ENCODE data around the gene RARA.
A peak's percentile ranks its signal among the peaks of the same experiment; 100 is the strongest.

RARA gene

GRCh38 chr17:40355123-40355803 is 46.3 kb downstream of the RARA start:
- DNase-seq (ENCODE audit: low read depth): peak; percentile 70
- TF ChIP-seq, protein P1, sequence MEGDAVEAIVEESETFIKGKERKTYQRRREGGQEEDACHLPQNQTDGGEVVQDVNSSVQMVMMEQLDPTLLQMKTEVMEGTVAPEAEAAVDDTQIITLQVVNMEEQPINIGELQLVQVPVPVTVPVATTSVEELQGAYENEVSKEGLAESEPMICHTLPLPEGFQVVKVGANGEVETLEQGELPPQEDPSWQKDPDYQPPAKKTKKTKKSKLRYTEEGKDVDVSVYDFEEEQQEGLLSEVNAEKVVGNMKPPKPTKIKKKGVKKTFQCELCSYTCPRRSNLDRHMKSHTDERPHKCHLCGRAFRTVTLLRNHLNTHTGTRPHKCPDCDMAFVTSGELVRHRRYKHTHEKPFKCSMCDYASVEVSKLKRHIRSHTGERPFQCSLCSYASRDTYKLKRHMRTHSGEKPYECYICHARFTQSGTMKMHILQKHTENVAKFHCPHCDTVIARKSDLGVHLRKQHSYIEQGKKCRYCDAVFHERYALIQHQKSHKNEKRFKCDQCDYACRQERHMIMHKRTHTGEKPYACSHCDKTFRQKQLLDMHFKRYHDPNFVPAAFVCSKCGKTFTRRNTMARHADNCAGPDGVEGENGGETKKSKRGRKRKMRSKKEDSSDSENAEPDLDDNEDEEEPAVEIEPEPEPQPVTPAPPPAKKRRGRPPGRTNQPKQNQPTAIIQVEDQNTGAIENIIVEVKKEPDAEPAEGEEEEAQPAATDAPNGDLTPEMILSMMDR (IDR thresholded peaks at IDR 0.05; ENCODE audit: insufficient read depth, low read depth, low read length, missing control alignments): peak; percentile 96
- no peak overlapping the region for H3K4me3 ChIP-seq (ENCODE audit: low read depth, low read length)

GRCh38 chr17:40355804-40356758 is 47.1 kb downstream of the RARA start:
- TF ChIP-seq, protein P1 (IDR thresholded peaks at IDR 0.05; ENCODE audit: insufficient read depth, low read depth, low read length, missing control alignments): no peak
- no peak for DNase-seq (ENCODE audit: low read depth)
- H3K4me3 ChIP-seq (ENCODE audit: low read depth, low read length): no peak overlapping the region

DNA sequence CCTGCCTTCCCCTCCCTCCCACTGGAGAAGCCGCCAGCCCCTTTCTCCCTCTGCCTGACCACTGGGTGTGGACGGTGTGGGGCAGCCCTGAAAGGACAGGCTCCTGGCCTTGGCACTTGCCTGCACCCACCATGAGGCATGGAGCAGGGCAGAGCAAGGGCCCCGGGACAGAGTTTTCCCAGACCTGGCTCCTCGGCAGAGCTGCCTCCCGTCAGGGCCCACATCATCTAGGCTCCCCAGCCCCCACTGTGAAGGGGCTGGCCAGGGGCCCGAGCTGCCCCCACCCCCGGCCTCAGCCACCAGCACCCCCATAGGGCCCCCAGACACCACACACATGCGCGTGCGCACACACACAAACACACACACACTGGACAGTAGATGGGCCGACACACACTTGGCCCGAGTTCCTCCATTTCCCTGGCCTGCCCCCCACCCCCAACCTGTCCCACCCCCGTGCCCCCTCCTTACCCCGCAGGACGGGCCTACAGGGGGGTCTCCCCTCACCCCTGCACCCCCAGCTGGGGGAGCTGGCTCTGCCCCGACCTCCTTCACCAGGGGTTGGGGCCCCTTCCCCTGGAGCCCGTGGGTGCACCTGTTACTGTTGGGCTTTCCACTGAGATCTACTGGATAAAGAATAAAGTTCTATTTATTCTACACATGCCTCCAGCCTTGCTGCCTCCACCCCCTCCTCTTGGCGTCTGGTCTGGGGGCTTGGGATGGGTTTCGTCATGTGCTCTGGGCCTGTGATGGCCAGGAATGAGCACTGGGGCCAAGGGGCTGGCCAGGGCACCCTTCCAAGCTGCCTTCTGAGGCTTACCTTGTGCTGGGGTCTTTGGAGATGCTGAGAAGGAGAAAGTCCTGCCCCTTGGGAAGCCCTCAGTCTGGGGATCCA is 48.3 kb downstream of the RARA start:
- TF ChIP-seq, protein P1 (IDR thresholded peaks at IDR 0.05; ENCODE audit: insufficient read depth, low read depth, low read length, missing control alignments): no peak
- no peak for DNase-seq (ENCODE audit: low read depth)
- no peak overlapping the region for H3K4me3 ChIP-seq (ENCODE audit: low read depth, low read length)

GRCh38 chr17:40358323-40359038 is 49.5 kb downstream of the RARA start:
- no peak overlapping the region for H3K4me3 ChIP-seq (ENCODE audit: low read depth, low read length)
- TF ChIP-seq, protein P1 (IDR thresholded peaks at IDR 0.05; ENCODE audit: insufficient read depth, low read depth, low read length, missing control alignments): peak; percentile 91
- DNase-seq (ENCODE audit: low read depth): peak; percentile 88

GRCh38 chr17:40360091-40360490 is 51.1 kb downstream of the RARA start:
- no peak overlapping the region for H3K4me3 ChIP-seq (ENCODE audit: low read depth, low read length)
- TF ChIP-seq, protein P1 (IDR thresholded peaks at IDR 0.05; ENCODE audit: insufficient read depth, low read depth, low read length, missing control alignments): no peak
- no peak for DNase-seq (ENCODE audit: low read depth)

All from GM12865 (cell line).